ENCODE measurements around the gene FBXO3.

DNA sequence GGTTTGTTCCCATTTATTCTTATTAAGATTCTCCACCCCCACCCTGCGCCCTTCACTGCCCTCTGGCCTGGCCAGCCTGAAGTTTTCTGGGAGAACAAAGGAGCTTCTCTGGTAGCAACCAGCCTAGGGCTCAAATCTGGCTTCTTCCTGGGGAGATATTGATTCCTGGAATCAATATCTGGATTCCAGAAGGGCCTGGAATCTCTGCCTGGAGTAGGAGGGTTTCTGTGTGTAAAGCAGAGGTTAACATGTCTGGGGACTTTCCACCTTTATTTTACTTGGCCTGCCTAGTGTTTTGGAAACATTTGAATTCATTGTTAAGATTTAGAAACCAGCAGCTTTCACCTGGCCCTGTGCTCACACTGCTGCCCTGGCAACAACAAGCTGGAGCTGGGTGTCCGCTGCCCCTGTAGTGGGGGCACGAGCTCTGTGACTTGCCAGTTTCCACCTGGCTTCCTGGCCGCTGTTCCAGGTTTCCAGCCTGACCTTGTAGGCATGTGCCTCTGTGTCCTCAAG, 79.2 kb downstream of the FBXO3 start:
- no peak for TF ChIP-seq POLR2A (IDR thresholded peaks at IDR 0.05)
- TF ChIP-seq, protein P1, sequence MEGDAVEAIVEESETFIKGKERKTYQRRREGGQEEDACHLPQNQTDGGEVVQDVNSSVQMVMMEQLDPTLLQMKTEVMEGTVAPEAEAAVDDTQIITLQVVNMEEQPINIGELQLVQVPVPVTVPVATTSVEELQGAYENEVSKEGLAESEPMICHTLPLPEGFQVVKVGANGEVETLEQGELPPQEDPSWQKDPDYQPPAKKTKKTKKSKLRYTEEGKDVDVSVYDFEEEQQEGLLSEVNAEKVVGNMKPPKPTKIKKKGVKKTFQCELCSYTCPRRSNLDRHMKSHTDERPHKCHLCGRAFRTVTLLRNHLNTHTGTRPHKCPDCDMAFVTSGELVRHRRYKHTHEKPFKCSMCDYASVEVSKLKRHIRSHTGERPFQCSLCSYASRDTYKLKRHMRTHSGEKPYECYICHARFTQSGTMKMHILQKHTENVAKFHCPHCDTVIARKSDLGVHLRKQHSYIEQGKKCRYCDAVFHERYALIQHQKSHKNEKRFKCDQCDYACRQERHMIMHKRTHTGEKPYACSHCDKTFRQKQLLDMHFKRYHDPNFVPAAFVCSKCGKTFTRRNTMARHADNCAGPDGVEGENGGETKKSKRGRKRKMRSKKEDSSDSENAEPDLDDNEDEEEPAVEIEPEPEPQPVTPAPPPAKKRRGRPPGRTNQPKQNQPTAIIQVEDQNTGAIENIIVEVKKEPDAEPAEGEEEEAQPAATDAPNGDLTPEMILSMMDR (IDR thresholded peaks at IDR 0.05), result no peak

Data from esophagus squamous epithelium (tissue), 4 donors.